ENCODE results near the gene EPN2.

EPN2 gene

DNA sequence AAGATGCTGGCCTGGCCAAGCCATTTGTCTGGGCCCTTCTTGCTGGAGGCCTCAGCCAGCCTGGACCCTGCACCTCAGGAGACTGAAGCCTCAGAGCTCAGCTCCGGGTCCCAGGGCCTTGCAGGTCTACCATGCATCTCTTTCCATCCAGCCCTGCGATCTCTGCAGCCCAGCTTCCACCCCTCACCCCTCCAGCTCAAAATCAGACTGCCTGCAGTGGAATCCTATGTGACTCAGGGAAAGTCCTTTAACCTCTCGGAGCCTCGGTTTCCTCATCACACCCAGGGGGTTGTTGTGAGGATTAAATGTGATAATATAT is 128.3 kb downstream of the EPN2 start:
- no peak for DNase-seq
- Mint-ChIP-seq H3K9me3 (peaks cover 0 to 2% of the 10 kb centered on the region in 2 donors), H3K36me3 (ENCODE audit: insufficient read depth) (peaks cover 16% of the 10 kb centered on the region), H3K27ac (no peak overlapping the region), H3K4me3 (no peak overlapping the region), H3K27me3 (peaks cover 0 to 7% of the 10 kb centered on the region in 2 donors), H3K4me1 (ENCODE audit: low read depth in 2 of 2) (peaks cover 27 to 32% of the 10 kb centered on the region in 2 donors)
- no peak for ATAC-seq (replicated peaks)

GRCh38 chr17:19365833-19366636 is 128.9 kb downstream of the EPN2 start:
- Mint-ChIP-seq H3K4me1 (ENCODE audit: low read depth in 2 of 2) (peaks cover 33 to 37% of the 10 kb centered on the region in 2 donors), H3K9me3 (peaks cover 0 to 2% of the 10 kb centered on the region in 2 donors), H3K27ac (peak overlapping the region; percentile 12 to 44), H3K36me3 (ENCODE audit: insufficient read depth) (peaks cover 16% of the 10 kb centered on the region), H3K27me3 (peaks cover 0 to under 1% of the 10 kb centered on the region in 2 donors), H3K4me3 (no peak overlapping the region)
- no peak for ATAC-seq (replicated peaks)
- DNase-seq, result no peak

GRCh38 chr17:19366637-19366972 is 129.4 kb downstream of the EPN2 start:
- H3K27me3 Mint-ChIP-seq, result no peaks in the 10 kb centered on the region
- H3K9me3 Mint-ChIP-seq, result peaks cover 0 to 2% of the 10 kb centered on the region in 2 donors
- no peak for ATAC-seq (replicated peaks)
- H3K4me1 Mint-ChIP-seq (ENCODE audit: low read depth in 2 of 2), result peaks cover 38 to 39% of the 10 kb centered on the region in 2 donors
- H3K27ac Mint-ChIP-seq, result peak overlapping the region; percentile 12 to 44
- H3K36me3 Mint-ChIP-seq (ENCODE audit: insufficient read depth), result peaks cover 16% of the 10 kb centered on the region
- no peak for DNase-seq
- H3K4me3 Mint-ChIP-seq, result no peak overlapping the region

DNA sequence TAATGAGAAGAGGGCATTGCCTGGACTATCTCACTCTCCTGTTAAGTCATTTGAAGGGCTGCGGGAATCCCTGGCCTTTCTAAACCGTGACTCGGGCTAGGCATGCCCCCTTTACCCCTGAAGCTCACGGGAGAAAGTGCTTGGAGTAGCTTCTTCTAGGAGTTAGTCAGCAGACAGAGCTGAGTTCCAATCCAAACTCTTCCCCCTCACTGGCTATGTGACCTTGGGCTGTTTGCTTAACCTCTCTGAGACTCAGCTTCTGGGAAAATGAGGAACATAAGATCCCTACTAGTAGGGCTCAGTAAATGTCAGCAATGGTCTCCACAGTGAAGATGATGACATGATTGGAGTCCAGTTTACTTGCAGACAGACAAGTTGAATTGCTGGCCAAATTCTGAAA is 131.1 kb downstream of the EPN2 start:
- H3K36me3 Mint-ChIP-seq (ENCODE audit: insufficient read depth), result peaks cover 5% of the 10 kb centered on the region
- no peak for DNase-seq
- H3K9me3 Mint-ChIP-seq, result peaks cover 0 to 2% of the 10 kb centered on the region in 2 donors
- H3K4me1 Mint-ChIP-seq (ENCODE audit: low read depth in 2 of 2), result peaks cover 41 to 43% of the 10 kb centered on the region in 2 donors
- ATAC-seq (replicated peaks), result no peak
- H3K27me3 Mint-ChIP-seq, result no peaks in the 10 kb centered on the region
- H3K27ac Mint-ChIP-seq, result peak overlapping the region; percentile 71 to 95
- H3K4me3 Mint-ChIP-seq, result no peak overlapping the region

GRCh38 chr17:19369107-19369778 is 132.1 kb downstream of the EPN2 start:
- H3K4me1 Mint-ChIP-seq (ENCODE audit: low read depth in 2 of 2), result peaks cover 43% of the 10 kb centered on the region in 2 donors
- H3K27ac Mint-ChIP-seq, result peak overlapping the region; percentile 83 to 95

DNA sequence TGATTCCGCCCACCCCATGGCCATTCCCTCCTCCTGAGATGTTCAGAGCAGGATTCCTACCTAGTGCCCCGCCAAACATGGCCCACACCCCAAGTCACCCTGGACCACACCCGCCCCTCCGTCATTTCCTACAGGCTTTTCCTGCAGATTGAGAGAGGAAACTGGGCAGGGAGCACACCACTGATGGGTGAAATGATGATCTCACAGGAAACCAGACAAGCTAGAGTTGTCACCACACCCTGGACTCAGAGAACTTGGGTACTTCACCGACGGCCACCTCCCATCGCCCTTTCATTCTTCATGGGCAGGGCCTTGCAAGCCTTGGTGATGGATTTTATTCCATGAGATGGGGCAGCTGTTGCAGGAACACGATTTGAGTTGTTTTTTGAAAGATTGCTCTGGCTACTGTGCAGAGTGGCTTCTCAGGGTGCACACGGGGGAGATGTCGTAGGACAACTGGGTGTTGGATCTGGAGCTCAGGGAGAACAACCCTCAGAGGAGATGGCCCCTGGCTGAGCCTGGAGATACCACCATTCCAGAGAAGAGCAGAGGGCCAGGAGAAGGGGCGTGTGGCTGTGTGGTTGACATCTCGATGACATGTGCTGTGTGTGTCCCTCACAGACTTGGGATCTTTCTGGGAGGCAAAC is 132.8 kb downstream of the EPN2 start:
- DNase-seq (peak in 2 of 3 experiments; percentile 19 to 28), ATAC-seq (replicated peaks) (peak; percentile 86)
- H3K27ac Mint-ChIP-seq, result peak overlapping the region; percentile 83 to 95
- peak overlapping the region; percentile 83 to 87 for H3K4me3 Mint-ChIP-seq
- peaks cover 0 to 2% of the 10 kb centered on the region in 2 donors for H3K9me3 Mint-ChIP-seq
- H3K27me3 Mint-ChIP-seq, result no peaks in the 10 kb centered on the region
- H3K36me3 Mint-ChIP-seq (ENCODE audit: insufficient read depth), result peaks cover 5% of the 10 kb centered on the region
- peaks cover 43% of the 10 kb centered on the region in 2 donors for H3K4me1 Mint-ChIP-seq (ENCODE audit: low read depth in 2 of 2)

More at GRCh38 chr17:19369107-19369778, 132.1 kb downstream of the EPN2 start:
- Mint-ChIP-seq H3K4me3 (peak overlapping the region; percentile 83 to 87), H3K9me3 (peaks cover 0 to 2% of the 10 kb centered on the region in 2 donors), H3K27me3 (no peaks in the 10 kb centered on the region), H3K36me3 (ENCODE audit: insufficient read depth) (peaks cover 5% of the 10 kb centered on the region)
- DNase-seq (no peak), ATAC-seq (replicated peaks) (no peak)

- H3K36me3 Mint-ChIP-seq (ENCODE audit: insufficient read depth), result peaks cover 5% of the 10 kb centered on the region
- no peaks in the 10 kb centered on the region for H3K27me3 Mint-ChIP-seq
- H3K9me3 Mint-ChIP-seq, result peaks cover 0 to 2% of the 10 kb centered on the region in 2 donors
- H3K27ac Mint-ChIP-seq, result peak overlapping the region; percentile 83 to 95
- ATAC-seq (replicated peaks) (peak; percentile 43), DNase-seq (no peak)
- peaks cover 43 to 45% of the 10 kb centered on the region in 2 donors for H3K4me1 Mint-ChIP-seq (ENCODE audit: low read depth in 2 of 2)
- H3K4me3 Mint-ChIP-seq, result peak overlapping the region; percentile 83 to 87
Observed at GRCh38 chr17:19370493-19370960, 133.4 kb downstream of the EPN2 start.

- Mint-ChIP-seq H3K27ac (peak overlapping the region; percentile 83 to 95), H3K4me3 (peak overlapping the region; percentile 71 to 83), H3K27me3 (no peaks in the 10 kb centered on the region), H3K36me3 (ENCODE audit: insufficient read depth) (peaks cover 5% of the 10 kb centered on the region), H3K9me3 (peaks cover 0 to 2% of the 10 kb centered on the region in 2 donors), H3K4me1 (ENCODE audit: low read depth in 2 of 2) (peaks cover 47% of the 10 kb centered on the region in 2 donors)
- peak; percentile 38 for ATAC-seq (replicated peaks)
- DNase-seq, result no peak
Observed at GRCh38 chr17:19371259-19372010, 134.3 kb downstream of the EPN2 start.

DNA sequence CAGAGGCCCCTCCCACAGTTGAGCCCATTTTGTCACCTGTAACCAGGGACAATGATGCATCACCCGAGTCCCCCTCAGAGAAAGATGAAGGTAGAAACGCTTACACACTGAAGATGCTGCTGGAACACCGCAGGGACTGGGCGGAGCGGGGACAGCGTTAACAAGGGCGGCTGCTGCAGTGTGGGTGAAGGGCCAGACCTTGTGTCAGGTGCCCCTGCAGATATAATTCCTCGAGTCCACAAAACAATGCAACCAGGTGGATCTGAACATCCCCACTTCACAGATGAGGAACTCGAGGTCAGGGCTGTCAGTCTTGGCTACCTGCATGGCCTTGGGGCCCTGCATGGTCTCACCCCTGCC is 134.8 kb downstream of the EPN2 start:
- Mint-ChIP-seq H3K27ac (peak overlapping the region; percentile 81 to 83), H3K36me3 (ENCODE audit: insufficient read depth) (peaks cover 7% of the 10 kb centered on the region), H3K4me1 (ENCODE audit: low read depth in 2 of 2) (peaks cover 50% of the 10 kb centered on the region in 2 donors), H3K27me3 (no peaks in the 10 kb centered on the region), H3K4me3 (peak overlapping the region; percentile 59 to 83), H3K9me3 (peaks cover 0 to 2% of the 10 kb centered on the region in 2 donors)
- DNase-seq (no peak), ATAC-seq (replicated peaks) (no peak)

DNA sequence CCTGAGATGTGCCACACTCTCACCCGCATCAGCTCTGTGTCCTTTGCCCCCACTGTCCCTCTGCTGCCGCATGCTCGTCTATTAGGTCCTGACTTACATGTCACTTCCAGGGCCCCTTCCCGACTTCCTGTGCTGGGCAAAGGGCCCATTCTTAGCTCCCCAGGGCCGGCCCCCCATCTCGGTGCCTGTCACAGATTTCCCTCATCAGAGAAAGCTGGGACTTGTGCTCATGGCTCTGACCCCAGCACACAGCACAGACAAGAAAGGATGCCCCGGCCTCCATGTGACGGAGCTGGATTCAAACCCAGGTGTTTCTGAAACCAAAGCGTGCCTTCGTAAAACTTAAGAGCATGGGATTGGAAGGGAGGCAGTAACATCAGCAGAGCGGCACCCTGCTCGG is 135.3 kb downstream of the EPN2 start:
- H3K9me3 Mint-ChIP-seq, result peaks cover 0 to 2% of the 10 kb centered on the region in 2 donors
- H3K27me3 Mint-ChIP-seq, result no peaks in the 10 kb centered on the region
- H3K36me3 Mint-ChIP-seq (ENCODE audit: insufficient read depth), result peaks cover 11% of the 10 kb centered on the region
- H3K4me1 Mint-ChIP-seq (ENCODE audit: low read depth in 2 of 2), result peaks cover 53% of the 10 kb centered on the region in 2 donors
- H3K4me3 Mint-ChIP-seq, result peak overlapping the region; percentile 59 to 83
- ATAC-seq (replicated peaks) (no peak), DNase-seq (no peak)
- peak overlapping the region; percentile 81 to 83 for H3K27ac Mint-ChIP-seq

DNA sequence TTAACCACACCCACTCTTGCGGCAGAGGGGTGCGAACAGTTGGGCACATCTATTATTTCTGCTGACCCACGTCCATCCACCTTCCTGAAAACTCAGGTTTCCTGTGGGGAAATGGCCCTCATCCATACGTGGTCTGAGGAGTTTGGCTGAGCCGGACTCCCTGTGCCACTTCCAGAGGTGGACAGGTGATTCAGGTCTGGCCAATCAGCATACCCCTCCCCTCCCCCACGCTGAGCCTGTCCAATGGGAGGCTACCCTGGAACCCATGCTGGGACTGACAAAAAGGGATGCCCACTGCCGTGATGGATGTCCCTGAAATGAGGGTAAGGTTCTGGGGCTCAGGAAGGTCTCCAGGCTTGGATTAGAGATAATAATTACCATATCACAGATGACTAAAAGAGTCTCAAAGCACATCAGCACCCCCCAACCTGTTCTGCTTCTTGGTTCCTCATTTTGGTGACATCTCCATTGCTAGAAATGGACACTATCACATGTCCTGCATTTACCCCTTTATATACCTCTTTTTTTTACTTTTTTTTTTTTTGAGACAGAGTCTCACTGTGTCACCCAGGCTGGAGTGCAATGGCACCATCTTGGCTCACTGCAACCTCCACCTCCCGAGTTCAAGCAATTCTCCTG is 135.8 kb downstream of the EPN2 start:
- Mint-ChIP-seq H3K36me3 (ENCODE audit: insufficient read depth) (peaks cover 17% of the 10 kb centered on the region), H3K4me1 (ENCODE audit: low read depth in 2 of 2) (peaks cover 51 to 53% of the 10 kb centered on the region in 2 donors), H3K4me3 (peak overlapping the region; percentile 29 to 83), H3K9me3 (peaks cover 0 to 2% of the 10 kb centered on the region in 2 donors), H3K27me3 (no peaks in the 10 kb centered on the region), H3K27ac (peak overlapping the region in 1 of 2 donors; percentile 83)
- DNase-seq (no peak), ATAC-seq (replicated peaks) (no peak)

DNA sequence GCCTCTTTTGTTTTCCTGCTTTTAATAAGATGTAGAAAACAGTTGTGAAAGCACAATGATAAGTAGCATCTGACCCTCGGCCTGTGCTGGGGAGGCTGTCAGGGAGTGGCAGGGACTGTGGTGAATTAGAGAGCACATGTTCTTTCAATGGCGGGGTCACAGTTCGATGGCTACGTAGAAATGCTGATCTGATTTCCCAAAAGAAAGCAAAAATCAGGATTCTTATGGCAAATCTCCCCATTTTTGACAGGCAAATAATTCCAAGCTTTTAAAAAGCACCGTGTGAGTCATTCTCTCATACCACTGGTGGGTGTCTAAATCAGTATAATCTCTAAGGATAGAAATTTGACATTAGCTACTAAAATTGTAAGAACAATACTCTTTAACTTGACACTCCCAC is 137.0 kb downstream of the EPN2 start:
- ATAC-seq (replicated peaks), result no peak
- Mint-ChIP-seq H3K4me3 (no peak overlapping the region), H3K27me3 (no peaks in the 10 kb centered on the region), H3K9me3 (peaks cover 0 to 2% of the 10 kb centered on the region in 2 donors), H3K27ac (no peak overlapping the region), H3K4me1 (ENCODE audit: low read depth in 2 of 2) (peaks cover 46 to 47% of the 10 kb centered on the region in 2 donors), H3K36me3 (ENCODE audit: insufficient read depth) (peaks cover 19% of the 10 kb centered on the region)
- DNase-seq, result no peak

All from effector memory CD8-positive, alpha-beta T cell (primary cell).